NB4 (cell line): ENCODE data around the gene NMNAT3.

ENCODE experiments used
- CTCF ChIP-seq: IDR thresholded peaks from one replicate; pipeline ENCODE4 v1.5.1; 2012; ENCODE audit warnings: low read depth, low read length
- MAX ChIP-seq: IDR thresholded peaks from 2 replicates; pipeline ENCODE4 v1.6.1; 2011; ENCODE audit warnings: low read depth, low read length
- MYC ChIP-seq: IDR thresholded peaks from 2 replicates; pipeline ENCODE4 v1.6.1; 2011; ENCODE audit warnings: low read depth, low read length
- POLR2A ChIP-seq: IDR thresholded peaks from 2 replicates; pipeline ENCODE4 v1.6.1; 2011; ENCODE audit warnings: mild to moderate bottlenecking; ENCODE audit not compliant: insufficient read length; ENCODE audit errors: extremely low read depth

GRCh38 chr3:139716908-139717485 is 39.2 kb upstream of the NMNAT3 start:
- no peak for TF ChIP-seq MYC
- TF ChIP-seq CTCF, result no peak
- TF ChIP-seq POLR2A, result no peak
- no peak for TF ChIP-seq MAX
